ENCODE results near the gene ZGPAT. TPM values are rescaled to one million over a fixed set of nuclear protein-coding genes. Genes with fewer than 3 reads are reported as not detected.

The ZGPAT gene
- total and polyA plus RNA-seq, 9 donors = 1.7 to 26.4 (median 18.9) TPM

DNA sequence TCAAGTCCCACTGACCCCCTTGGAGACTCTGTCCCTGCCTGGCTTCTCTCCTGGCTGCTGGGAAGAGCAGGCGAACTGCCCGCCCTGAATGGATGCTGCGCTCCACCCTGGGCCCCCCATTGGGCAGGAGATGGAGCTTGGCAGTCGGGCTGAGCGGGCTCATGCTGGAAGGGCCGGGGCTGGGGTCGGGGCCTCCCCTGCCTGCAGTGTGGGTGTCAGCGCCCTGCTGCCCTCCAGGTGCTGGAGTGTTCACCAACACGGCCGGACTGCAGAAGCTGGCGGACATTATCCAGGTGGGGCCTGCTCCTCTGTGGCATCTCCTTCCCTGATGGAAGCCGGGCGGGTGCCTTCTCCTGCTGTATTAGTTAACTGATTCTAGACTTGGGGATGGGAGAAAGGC lies 27.4 kb upstream of the ZGPAT start:
- Histone ChIP-seq H3K4me3 (no peak overlapping the region), H3K27me3 (no peaks in the 10 kb centered on the region), H3K36me3 (no peaks in the 10 kb centered on the region), H3K4me1 (ENCODE audit: insufficient read depth) (no peaks in the 10 kb centered on the region), H3K27ac (no peak overlapping the region), H3K9me3 (no peaks in the 10 kb centered on the region)
- 92 to 95% (median 93%) methylated on average over 12 to 13 of the region's 13 CpGs for WGBS, 3 donors
- TF ChIP-seq POLR2A (IDR thresholded peaks at IDR 0.05) (no peak), EP300 (IDR thresholded peaks at IDR 0.05) (no peak)
- TF ChIP-seq, protein P1, sequence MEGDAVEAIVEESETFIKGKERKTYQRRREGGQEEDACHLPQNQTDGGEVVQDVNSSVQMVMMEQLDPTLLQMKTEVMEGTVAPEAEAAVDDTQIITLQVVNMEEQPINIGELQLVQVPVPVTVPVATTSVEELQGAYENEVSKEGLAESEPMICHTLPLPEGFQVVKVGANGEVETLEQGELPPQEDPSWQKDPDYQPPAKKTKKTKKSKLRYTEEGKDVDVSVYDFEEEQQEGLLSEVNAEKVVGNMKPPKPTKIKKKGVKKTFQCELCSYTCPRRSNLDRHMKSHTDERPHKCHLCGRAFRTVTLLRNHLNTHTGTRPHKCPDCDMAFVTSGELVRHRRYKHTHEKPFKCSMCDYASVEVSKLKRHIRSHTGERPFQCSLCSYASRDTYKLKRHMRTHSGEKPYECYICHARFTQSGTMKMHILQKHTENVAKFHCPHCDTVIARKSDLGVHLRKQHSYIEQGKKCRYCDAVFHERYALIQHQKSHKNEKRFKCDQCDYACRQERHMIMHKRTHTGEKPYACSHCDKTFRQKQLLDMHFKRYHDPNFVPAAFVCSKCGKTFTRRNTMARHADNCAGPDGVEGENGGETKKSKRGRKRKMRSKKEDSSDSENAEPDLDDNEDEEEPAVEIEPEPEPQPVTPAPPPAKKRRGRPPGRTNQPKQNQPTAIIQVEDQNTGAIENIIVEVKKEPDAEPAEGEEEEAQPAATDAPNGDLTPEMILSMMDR (IDR thresholded peaks at IDR 0.05) = no peak
- no peak for DNase-seq
- intact Hi-C loops (cut with DNase I) = no loop called here

GRCh38 chr20:63680857-63681608 lies 26.8 kb upstream of the ZGPAT start:
- Histone ChIP-seq H3K4me3 (no peak overlapping the region), H3K27ac (no peak overlapping the region), H3K9me3 (no peaks in the 10 kb centered on the region), H3K27me3 (no peaks in the 10 kb centered on the region), H3K4me1 (ENCODE audit: insufficient read depth) (no peaks in the 10 kb centered on the region), H3K36me3 (no peaks in the 10 kb centered on the region)
- no peak for DNase-seq
- TF ChIP-seq, protein P1 (IDR thresholded peaks at IDR 0.05) = no peak
- TF ChIP-seq EP300 (IDR thresholded peaks at IDR 0.05) (no peak), POLR2A (IDR thresholded peaks at IDR 0.05) (no peak)
- intact Hi-C loops (cut with DNase I) = no loop called here
- 91 to 95% (median 94%) methylated on average over 18 to 23 of the region's 23 CpGs for WGBS, 3 donors

- Histone ChIP-seq H3K4me1 (ENCODE audit: insufficient read depth) (peaks cover 4% of the 10 kb centered on the region), H3K27me3 (no peaks in the 10 kb centered on the region), H3K36me3 (no peaks in the 10 kb centered on the region), H3K4me3 (no peak overlapping the region), H3K27ac (no peak overlapping the region), H3K9me3 (no peaks in the 10 kb centered on the region)
- intact Hi-C loops (cut with DNase I) = no loop called here
- no peak for DNase-seq
- WGBS, 3 donors = 89 to 97% (median 92%) methylated on average over 13 of the region's 13 CpGs
- TF ChIP-seq POLR2A (IDR thresholded peaks at IDR 0.05) = no peak
- TF ChIP-seq EP300 (IDR thresholded peaks at IDR 0.05) = no peak
- TF ChIP-seq, protein P1 (IDR thresholded peaks at IDR 0.05) = no peak
These were observed 26.2 kb upstream of the ZGPAT start for GRCh38 chr20:63681609-63682142.

GRCh38 chr20:63682384-63683139 lies 25.3 kb upstream of the ZGPAT start:
- WGBS, 3 donors = 43 to 49% (median 44%) methylated on average over 19 to 22 of the region's 22 CpGs
- DNase-seq = peak in 3 of 5 donors; percentile 44 to 62 (median 51)
- Histone ChIP-seq H3K4me3 (no peak overlapping the region), H3K36me3 (no peaks in the 10 kb centered on the region), H3K9me3 (no peaks in the 10 kb centered on the region), H3K4me1 (ENCODE audit: insufficient read depth) (peaks cover 8% of the 10 kb centered on the region), H3K27me3 (no peaks in the 10 kb centered on the region), H3K27ac (peak overlapping the region in 1 of 2 donors; percentile 38)
- TF ChIP-seq, protein P1 (IDR thresholded peaks at IDR 0.05) = no peak
- no peak for TF ChIP-seq POLR2A (IDR thresholded peaks at IDR 0.05)
- no peak for TF ChIP-seq EP300 (IDR thresholded peaks at IDR 0.05)
- intact Hi-C loops (cut with DNase I) = no loop called here

All from ovary (tissue), 9 donors.